Fibroblast of the aortic adventitia (primary cell): Measurements from ENCODE around the gene UQCRQ. TPM values are rescaled to one million over a fixed set of nuclear protein-coding genes. Genes with fewer than 3 reads are reported as not detected.

Experiments used
- DNase-seq: peaks from one replicate; pipeline ENCODE4 v3.0.0-alpha.2; 2010; ENCODE audit warnings: low read depth
- H3K4me3 ChIP-seq: 2 replicates; pipeline ENCODE4 v1.5.1; 2011; ENCODE audit warnings: low read depth, mild to moderate bottlenecking, control low read depth, low read length, moderate library complexity
- CTCF ChIP-seq: IDR thresholded peaks from 2 replicates; pipeline ENCODE4 v1.5.1; 2011; ENCODE audit warnings: mild to moderate bottlenecking, low read length, control low read depth, inconsistent platforms; ENCODE audit not compliant: insufficient read depth
- total RNA-seq: library from RNA; depleted of rRNA; stranded (reverse); fragments of >200 nt; gene quantifications from 2 replicates; pipeline ENCODE4 v1.2.3, GENCODE V29; 2012; ENCODE audit warnings: low replicate concordance

UQCRQ gene
- total RNA-seq, 1 donor = 92.0 TPM

- H3K4me3 ChIP-seq = no peak overlapping the region
- no peak for TF ChIP-seq CTCF
- DNase-seq = no peak
Measured at GRCh38 chr5:132822650-132823480, 43.6 kb upstream of the UQCRQ start.

GRCh38 chr5:132823481-132824050 is 42.9 kb upstream of the UQCRQ start:
- TF ChIP-seq CTCF = no peak
- H3K4me3 ChIP-seq = no peak overlapping the region

GRCh38 chr5:132824426-132824825 is 42.0 kb upstream of the UQCRQ start:
- no peak overlapping the region for H3K4me3 ChIP-seq
- TF ChIP-seq CTCF = no peak
- DNase-seq = no peak

More at GRCh38 chr5:132823481-132824050, 42.9 kb upstream of the UQCRQ start:
- no peak for DNase-seq

DNA sequence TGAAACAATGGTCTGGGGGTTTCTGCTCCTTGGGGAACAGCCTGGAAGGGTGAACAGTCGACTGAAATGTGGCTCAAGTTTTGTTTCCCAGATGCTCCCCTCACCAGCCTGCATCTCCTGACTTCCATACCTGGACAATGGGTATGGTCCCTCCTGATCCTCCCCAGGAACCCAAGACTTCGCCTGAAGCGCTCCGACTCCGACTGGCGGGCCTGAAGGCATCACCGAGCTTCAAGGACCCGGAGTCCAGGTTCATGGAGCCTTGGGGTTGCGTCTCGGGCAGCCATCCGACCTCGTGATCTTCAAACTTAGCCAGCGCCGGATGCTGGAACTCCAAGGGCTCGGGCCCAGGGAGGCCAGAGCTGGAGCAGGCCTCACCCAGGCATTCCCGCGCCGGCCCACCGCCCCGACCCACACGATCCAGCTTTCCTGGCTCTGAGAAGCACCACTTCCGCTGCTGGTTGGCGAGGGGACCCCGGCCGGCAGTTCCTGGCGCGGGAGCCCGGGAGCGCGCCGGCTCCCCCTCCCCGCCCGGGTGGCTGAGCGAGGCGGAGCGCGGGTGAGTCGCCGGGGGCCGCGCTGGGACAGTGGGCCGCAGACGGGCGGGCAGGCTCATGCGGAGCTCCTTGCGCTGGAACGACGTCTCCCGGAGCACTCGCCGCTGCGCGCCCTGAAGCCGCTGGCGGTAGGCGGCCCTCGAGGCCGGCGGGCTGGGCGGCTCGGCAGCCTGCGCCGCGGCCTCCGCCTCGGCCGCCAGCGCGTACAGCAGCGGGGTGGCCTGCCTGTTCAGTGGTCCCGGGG is 41.2 kb upstream of the UQCRQ start:
- no peak for DNase-seq
- TF ChIP-seq CTCF = no peak
- H3K4me3 ChIP-seq = no peak overlapping the region

DNA sequence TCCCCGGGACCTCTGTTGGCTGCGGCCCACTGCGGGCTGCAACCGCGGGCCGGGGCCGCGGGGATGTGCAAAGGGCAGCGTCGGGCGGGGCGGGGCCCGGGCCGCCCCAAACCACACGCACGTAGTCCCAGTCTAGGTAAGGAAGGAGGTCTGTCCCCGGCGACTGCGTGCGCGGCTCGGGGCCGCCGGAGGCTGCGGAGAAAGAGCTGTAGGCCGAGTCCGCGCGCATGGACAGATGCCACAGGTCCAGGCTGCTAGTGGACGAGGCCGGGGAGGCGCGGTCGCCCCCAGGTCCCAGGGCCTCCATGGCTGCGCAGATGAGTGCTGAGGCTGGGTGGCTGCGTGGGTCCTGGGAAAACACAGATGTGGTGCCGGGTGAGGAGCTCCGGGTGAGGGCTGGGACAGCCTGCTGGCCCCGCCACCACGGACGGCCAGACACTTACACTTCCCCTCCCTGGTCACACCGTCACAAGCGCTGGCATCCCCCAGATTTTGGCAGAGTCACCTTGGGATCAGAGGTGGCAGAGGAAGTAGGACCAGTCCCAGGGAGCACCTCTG is 40.5 kb upstream of the UQCRQ start:
- no peak for DNase-seq
- no peak for TF ChIP-seq CTCF
- no peak overlapping the region for H3K4me3 ChIP-seq

DNA sequence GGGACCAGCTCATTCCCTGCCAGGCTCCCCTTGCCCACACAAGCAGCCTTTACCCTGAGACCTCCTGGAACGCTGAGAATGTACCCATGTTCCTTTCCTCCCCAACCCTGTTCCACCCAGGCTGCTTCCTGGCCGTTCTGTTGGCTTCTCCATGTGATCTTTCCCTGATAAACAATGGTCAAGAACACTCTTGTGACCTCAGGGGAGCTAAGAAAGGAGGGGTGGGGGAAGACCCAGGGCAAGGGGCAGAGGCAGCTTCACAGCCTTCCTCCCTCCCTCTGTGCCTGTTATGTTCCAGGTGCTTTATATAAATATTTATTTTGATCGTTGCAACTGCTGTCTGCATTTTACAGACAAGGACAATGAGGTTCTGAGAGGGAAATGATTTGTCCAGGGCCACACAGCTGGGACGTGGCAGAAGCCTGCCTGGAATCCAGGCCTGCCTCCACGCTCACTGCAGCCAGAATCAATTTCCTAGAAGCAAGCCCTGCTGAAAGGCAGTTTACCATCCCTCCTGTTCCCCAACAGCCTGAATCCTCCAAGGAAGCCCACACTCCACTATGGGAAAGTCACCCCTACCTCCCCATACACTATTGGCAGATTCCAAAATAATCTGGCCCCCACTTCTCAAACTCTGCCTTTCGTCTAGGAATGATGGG is 39.9 kb upstream of the UQCRQ start:
- no peak for TF ChIP-seq CTCF
- DNase-seq = no peak
- no peak overlapping the region for H3K4me3 ChIP-seq
